Gastroesophageal sphincter (tissue), 3 donors: Measurements from ENCODE around the gene DAPK2.

Experiments
- CTCF ChIP-seq, 4 experiments: fragments of 200-600 bp in 2 of 4; fragments of 450-650 bp in 2 of 4; sonication (generic) in 1 of 4; IDR thresholded peaks; one replicate each; pipeline ENCODE4 v1.5.1; 2017 to 2019; ENCODE audit warnings: antibody characterized with exemption in 4 of 4, mild to moderate bottlenecking in 2 of 4, moderate library complexity in 2 of 4
- POLR2A ChIP-seq, 2 donors: fragments of 450-650 bp; IDR thresholded peaks; one replicate each; pipeline ENCODE4 v1.6.1; 2017; ENCODE audit warnings: antibody characterized with exemption in 2 of 2, mild to moderate bottlenecking in 2 of 2, moderate library complexity in 1 of 2
- POLR2AphosphoS5 ChIP-seq: sonication (generic); formaldehyde crosslinking; IDR thresholded peaks from one replicate; pipeline ENCODE4 v1.6.1; 2017; ENCODE audit warnings: antibody characterized with exemption

- TF ChIP-seq POLR2A (IDR thresholded peaks at IDR 0.05) (no peak), CTCF (IDR thresholded peaks at IDR 0.05) (no peak), POLR2AphosphoS5 (no peak)
These were observed 155.7 kb downstream of the DAPK2 start for GRCh38 chr15:63890617-63891016.
